ENCODE measurements around the gene MYBBP1A. TPM values are rescaled to one million over a fixed set of nuclear protein-coding genes. Genes with fewer than 3 reads are reported as not detected.

MYBBP1A gene
- total and polyA plus RNA-seq, 3 experiments from 2014 or later, result 34.1 to 157 (median 148) TPM

GRCh38 chr17:4548721-4549531, 6.3 kb downstream of the MYBBP1A start:
- Histone ChIP-seq H3K36me3 (ENCODE audit: insufficient read depth, low read length) (peaks cover 51% of the 10 kb centered on the region), H3K9me3 (ENCODE audit: low read length) (no peaks in the 10 kb centered on the region), H3K27me3 (ENCODE audit: insufficient read depth, low read length, poor library complexity, severe bottlenecking) (no peaks in the 10 kb centered on the region), H3K4me1 (ENCODE audit: insufficient read depth, low read length) (peaks cover 7% of the 10 kb centered on the region), H3K4me3 (ENCODE audit: low read length) (no peak overlapping the region), H3K27ac (ENCODE audit: low read depth, low read length) (no peak overlapping the region)
- no peak overlapping the region for H3K4me3 Mint-ChIP-seq
- H3K36me3 Mint-ChIP-seq, result peaks cover 0 to 80% (median 3%) of the 10 kb centered on the region in 3 donors
- DNase-seq, result no peak
- ChIA-PET POLR2A (interaction anchor here (0.7 kb wide), 1 partner anchor 868 kb away, joined by 5 read pairs; no protein-coding TSS in a partner anchor), CTCF (interaction anchor here (2.5 kb wide), 1 partner anchor 16 kb away, joined by 8 read pairs; no protein-coding TSS in a partner anchor)
- no peaks in the 10 kb centered on the region for H3K9me3 Mint-ChIP-seq
- no peaks in the 10 kb centered on the region for H3K27me3 Mint-ChIP-seq
- peaks cover 5 to 9% (median 6%) of the 10 kb centered on the region in 3 donors for H3K4me1 Mint-ChIP-seq
- H3K27ac Mint-ChIP-seq, result no peak overlapping the region

- H3K36me3 ChIP-seq (ENCODE audit: insufficient read depth, low read length), result peaks cover 47% of the 10 kb centered on the region
- H3K27me3 ChIP-seq (ENCODE audit: insufficient read depth, low read length, poor library complexity, severe bottlenecking), result no peaks in the 10 kb centered on the region
- H3K27ac ChIP-seq (ENCODE audit: low read depth, low read length), result no peak overlapping the region
- CTCF ChIA-PET, result no interaction called here
- Mint-ChIP-seq H3K4me1 (peaks cover 0 to 3% (median 0%) of the 10 kb centered on the region in 3 donors), H3K4me3 (no peak overlapping the region), H3K27me3 (no peaks in the 10 kb centered on the region), H3K36me3 (peaks cover 0 to 84% (median 3%) of the 10 kb centered on the region in 3 donors), H3K9me3 (no peaks in the 10 kb centered on the region), H3K27ac (no peak overlapping the region)
- H3K4me3 ChIP-seq (ENCODE audit: low read length), result no peak overlapping the region
- no peaks in the 10 kb centered on the region for H3K9me3 ChIP-seq (ENCODE audit: low read length)
- POLR2A ChIA-PET, result no interaction called here
- no peaks in the 10 kb centered on the region for H3K4me1 ChIP-seq (ENCODE audit: insufficient read depth, low read length)
- DNase-seq, result no peak
These were observed 7.1 kb downstream of the MYBBP1A start for GRCh38 chr17:4548061-4548461.

GRCh38 chr17:4547118-4547906, 7.9 kb downstream of the MYBBP1A start:
- H3K4me1 ChIP-seq (ENCODE audit: insufficient read depth, low read length), result no peaks in the 10 kb centered on the region
- H3K27ac Mint-ChIP-seq, result peak overlapping the region in 2 of 8 donors; percentile 52 to 72
- DNase-seq, result no peak
- H3K36me3 Mint-ChIP-seq, result peaks cover 0 to 86% (median 3%) of the 10 kb centered on the region in 3 donors
- H3K4me3 Mint-ChIP-seq, result no peak overlapping the region
- no peak overlapping the region for H3K4me3 ChIP-seq (ENCODE audit: low read length)
- H3K27ac ChIP-seq (ENCODE audit: low read depth, low read length), result no peak overlapping the region
- H3K4me1 Mint-ChIP-seq, result peaks cover 0 to 3% (median 0%) of the 10 kb centered on the region in 3 donors
- no peaks in the 10 kb centered on the region for H3K9me3 Mint-ChIP-seq
- H3K27me3 Mint-ChIP-seq, result no peaks in the 10 kb centered on the region
- ChIA-PET CTCF (no interaction called here), POLR2A (no interaction called here)
- H3K36me3 ChIP-seq (ENCODE audit: insufficient read depth, low read length), result peaks cover 48% of the 10 kb centered on the region
- H3K27me3 ChIP-seq (ENCODE audit: insufficient read depth, low read length, poor library complexity, severe bottlenecking), result no peaks in the 10 kb centered on the region
- H3K9me3 ChIP-seq (ENCODE audit: low read length), result no peaks in the 10 kb centered on the region

GRCh38 chr17:4545217-4545951, 9.8 kb downstream of the MYBBP1A start:
- Mint-ChIP-seq H3K27ac (peak overlapping the region in 1 of 8 donors; percentile 43), H3K27me3 (no peaks in the 10 kb centered on the region), H3K4me3 (no peak overlapping the region), H3K9me3 (no peaks in the 10 kb centered on the region), H3K36me3 (peaks cover 0 to 84% (median 0%) of the 10 kb centered on the region in 3 donors), H3K4me1 (no peaks in the 10 kb centered on the region)
- ChIA-PET CTCF (interaction anchor here (1.2 kb wide), 1 partner anchor 21 kb away, joined by 3 read pairs; no protein-coding TSS in a partner anchor), POLR2A (interaction anchor here (0.6 kb wide), 1 partner anchor 224 kb away, joined by 3 read pairs; no protein-coding TSS in a partner anchor)
- Histone ChIP-seq H3K27ac (ENCODE audit: low read depth, low read length) (no peak overlapping the region), H3K27me3 (ENCODE audit: insufficient read depth, low read length, poor library complexity, severe bottlenecking) (no peaks in the 10 kb centered on the region), H3K9me3 (ENCODE audit: low read length) (no peaks in the 10 kb centered on the region), H3K36me3 (ENCODE audit: insufficient read depth, low read length) (peaks cover 50% of the 10 kb centered on the region), H3K4me3 (ENCODE audit: low read length) (no peak overlapping the region), H3K4me1 (ENCODE audit: insufficient read depth, low read length) (no peaks in the 10 kb centered on the region)
- no peak for DNase-seq

GRCh38 chr17:4544951-4545216, 10.3 kb downstream of the MYBBP1A start:
- Histone ChIP-seq H3K27ac (ENCODE audit: low read depth, low read length) (no peak overlapping the region), H3K36me3 (ENCODE audit: insufficient read depth, low read length) (peaks cover 45% of the 10 kb centered on the region), H3K9me3 (ENCODE audit: low read length) (no peaks in the 10 kb centered on the region), H3K4me1 (ENCODE audit: insufficient read depth, low read length) (no peaks in the 10 kb centered on the region), H3K4me3 (ENCODE audit: low read length) (no peak overlapping the region), H3K27me3 (ENCODE audit: insufficient read depth, low read length, poor library complexity, severe bottlenecking) (no peaks in the 10 kb centered on the region)
- Mint-ChIP-seq H3K4me3 (no peak overlapping the region), H3K27ac (no peak overlapping the region), H3K9me3 (no peaks in the 10 kb centered on the region), H3K4me1 (no peaks in the 10 kb centered on the region), H3K36me3 (peaks cover 0 to 83% (median 0%) of the 10 kb centered on the region in 3 donors), H3K27me3 (no peaks in the 10 kb centered on the region)
- no peak for DNase-seq
- ChIA-PET CTCF (interaction anchor here (1.2 kb wide), 1 partner anchor 22 kb away, joined by 3 read pairs; no protein-coding TSS in a partner anchor), POLR2A (no interaction called here)

- no peaks in the 10 kb centered on the region for H3K27me3 ChIP-seq (ENCODE audit: insufficient read depth, low read length, poor library complexity, severe bottlenecking)
- no peak overlapping the region for H3K27ac ChIP-seq (ENCODE audit: low read depth, low read length)
- POLR2A ChIA-PET, result no interaction called here
- H3K4me3 ChIP-seq (ENCODE audit: low read length), result no peak overlapping the region
- no peaks in the 10 kb centered on the region for H3K27me3 Mint-ChIP-seq
- peak overlapping the region in 1 of 8 donors; percentile 23 for H3K27ac Mint-ChIP-seq
- peaks cover 0 to 2% (median 0%) of the 10 kb centered on the region in 3 donors for H3K4me1 Mint-ChIP-seq
- peaks cover 0 to 84% (median 0%) of the 10 kb centered on the region in 3 donors for H3K36me3 Mint-ChIP-seq
- CTCF ChIA-PET, result interaction anchor here (1.1 to 1.3 kb wide), 3 partner anchors 20 to 30 kb away, joined by 3 to 4 read pairs (median 3); no protein-coding TSS in a partner anchor
- peaks cover 42% of the 10 kb centered on the region for H3K36me3 ChIP-seq (ENCODE audit: insufficient read depth, low read length)
- H3K9me3 ChIP-seq (ENCODE audit: low read length), result no peaks in the 10 kb centered on the region
- H3K9me3 Mint-ChIP-seq, result no peaks in the 10 kb centered on the region
- DNase-seq, result no peak
- H3K4me3 Mint-ChIP-seq, result no peak overlapping the region
- no peaks in the 10 kb centered on the region for H3K4me1 ChIP-seq (ENCODE audit: insufficient read depth, low read length)
These were observed 10.8 kb downstream of the MYBBP1A start for GRCh38 chr17:4544135-4544950.

- ChIA-PET POLR2A (no interaction called here), CTCF (interaction anchor here (1.1 to 1.3 kb wide), 2 partner anchors 21 to 31 kb away, joined by 3 to 4 read pairs; no protein-coding TSS in a partner anchor)
- Mint-ChIP-seq H3K27me3 (no peaks in the 10 kb centered on the region), H3K4me1 (peaks cover 0 to 2% (median 0%) of the 10 kb centered on the region in 3 donors), H3K27ac (no peak overlapping the region), H3K36me3 (peaks cover 0 to 83% (median 0%) of the 10 kb centered on the region in 3 donors), H3K9me3 (no peaks in the 10 kb centered on the region), H3K4me3 (no peak overlapping the region)
- no peaks in the 10 kb centered on the region for H3K27me3 ChIP-seq (ENCODE audit: insufficient read depth, low read length, poor library complexity, severe bottlenecking)
- no peak overlapping the region for H3K4me3 ChIP-seq (ENCODE audit: low read length)
- no peak for DNase-seq
- H3K4me1 ChIP-seq (ENCODE audit: insufficient read depth, low read length), result no peaks in the 10 kb centered on the region
- peaks cover 34% of the 10 kb centered on the region for H3K36me3 ChIP-seq (ENCODE audit: insufficient read depth, low read length)
- H3K27ac ChIP-seq (ENCODE audit: low read depth, low read length), result no peak overlapping the region
- no peaks in the 10 kb centered on the region for H3K9me3 ChIP-seq (ENCODE audit: low read length)
These were observed 11.6 kb downstream of the MYBBP1A start for GRCh38 chr17:4543557-4544026.

All from CD8-positive, alpha-beta memory T cell (primary cell).